ENCODE data around the gene ERC1.

Gene ERC1

GRCh38 chr12:1289371-1290155 lies 298.5 kb downstream of the ERC1 start:
- ChIA-PET CTCF (no interaction called here), POLR2A (no interaction called here)
- no peak for TF ChIP-seq ZNF639 (tag by site-specific recombination; IDR thresholded peaks at IDR 0.05)
- no peak for TF ChIP-seq HIC1 (tag by site-specific recombination; IDR thresholded peaks at IDR 0.05)
- no peak for TF ChIP-seq ZNF76 (tag by site-specific recombination; IDR thresholded peaks at IDR 0.05; ENCODE audit: borderline replicate concordance, low read depth)
- TF ChIP-seq ZNF426 (tag by site-specific recombination; IDR thresholded peaks at IDR 0.05): no peak
- no peak for TF ChIP-seq ZNF138 (tag by site-specific recombination; IDR thresholded peaks at IDR 0.05; ENCODE audit: borderline replicate concordance)
- TF ChIP-seq ZBTB10 (tag by site-specific recombination; IDR thresholded peaks at IDR 0.05): no peak
- TF ChIP-seq GLI2 (tag by site-specific recombination; IDR thresholded peaks at IDR 0.05; ENCODE audit: borderline replicate concordance, low read depth): no peak
- no peak overlapping the region for H3K27ac ChIP-seq (ENCODE audit: extremely low read depth, low read depth, low read length)
- H3K4me3 ChIP-seq (ENCODE audit: low read depth, low read length): no peak overlapping the region
- H3K36me3 ChIP-seq (ENCODE audit: control insufficient read depth in 2 of 2, insufficient read depth in 1 of 2, low read length in 2 of 2): peaks cover 0 to 6% of the 10 kb centered on the region in 2 experiments; a peak in 2 of 3 replicates
- H3K9me3 ChIP-seq (ENCODE audit: control insufficient read depth, insufficient read depth, low read depth, low read length): no peaks in the 10 kb centered on the region
- no peaks in the 10 kb centered on the region for H3K4me1 ChIP-seq (ENCODE audit: control insufficient read depth, insufficient read depth, low read length)

GRCh38 chr12:1290716-1291115 lies 299.7 kb downstream of the ERC1 start:
- Histone ChIP-seq H3K27ac (ENCODE audit: extremely low read depth, low read depth, low read length) (no peak overlapping the region), H3K36me3 (ENCODE audit: control insufficient read depth in 2 of 2, insufficient read depth in 1 of 2, low read length in 2 of 2) (peaks cover 0 to 9% of the 10 kb centered on the region in 2 experiments; a peak in 1 of 3 replicates), H3K4me1 (ENCODE audit: control insufficient read depth, insufficient read depth, low read length) (no peaks in the 10 kb centered on the region), H3K9me3 (ENCODE audit: control insufficient read depth, insufficient read depth, low read depth, low read length) (no peaks in the 10 kb centered on the region), H3K4me3 (ENCODE audit: low read depth, low read length) (no peak overlapping the region)
- TF ChIP-seq ZNF354C (tag by site-specific recombination; IDR thresholded peaks at IDR 0.05; ENCODE audit: borderline replicate concordance, low read depth) (no peak), ZNF791 (tag by site-specific recombination; IDR thresholded peaks at IDR 0.05) (no peak), ZBTB17 (tag by site-specific recombination; IDR thresholded peaks at IDR 0.05) (no peak), INSM2 (tag by site-specific recombination; IDR thresholded peaks at IDR 0.05) (no peak), ZBTB6 (tag by site-specific recombination; IDR thresholded peaks at IDR 0.05) (no peak), ZSCAN4 (tag by site-specific recombination; IDR thresholded peaks at IDR 0.05) (no peak), SP7 (tag by site-specific recombination; IDR thresholded peaks at IDR 0.05) (no peak), ZNF707 (tag by site-specific recombination; IDR thresholded peaks at IDR 0.05) (no peak)
- CTCF ChIA-PET: interaction anchor here (0.7 to 1.9 kb wide), 2 partner anchors 173 to 475 kb away, joined by 4 to 8 read pairs; no protein-coding TSS in a partner anchor
- POLR2A ChIA-PET: no interaction called here
